ENCODE data around the gene MTCL1.
"Not testable (repeated sequence)": the region's sequence is repeated elsewhere in the genome, so short reads cannot be mapped to it uniquely, and the experiment has no call there.

MTCL1 gene

GRCh38 chr18:8744038-8744437 is 38.7 kb downstream of the MTCL1 start:
- no peak for DNase-seq (ENCODE audit: low spot score)

GRCh38 chr18:8744656-8745055 is 39.3 kb downstream of the MTCL1 start:
- no peak for DNase-seq (ENCODE audit: low spot score)

- DNase-seq (ENCODE audit: low spot score): no peak
These were observed 40.1 kb downstream of the MTCL1 start for GRCh38 chr18:8745355-8746014.

GRCh38 chr18:8747440-8747937 is 42.1 kb downstream of the MTCL1 start:
- DNase-seq (ENCODE audit: low spot score): no peak

GRCh38 chr18:8749492-8749891 is 44.1 kb downstream of the MTCL1 start:
- DNase-seq (ENCODE audit: low spot score): no peak

GRCh38 chr18:8750954-8751415 is 45.6 kb downstream of the MTCL1 start:
- no peak for DNase-seq (ENCODE audit: low spot score)

GRCh38 chr18:8751692-8752091 is 46.3 kb downstream of the MTCL1 start:
- DNase-seq (ENCODE audit: low spot score): no peak

- DNase-seq (ENCODE audit: low spot score): no peak
These were observed 47.0 kb downstream of the MTCL1 start for GRCh38 chr18:8752329-8752728.

GRCh38 chr18:8754995-8755960 is 49.9 kb downstream of the MTCL1 start:
- DNase-seq (ENCODE audit: low spot score): no peak

GRCh38 chr18:8756571-8756970 is 51.2 kb downstream of the MTCL1 start:
- no peak for DNase-seq (ENCODE audit: low spot score)

- DNase-seq (ENCODE audit: low spot score): no peak
These were observed 52.1 kb downstream of the MTCL1 start for GRCh38 chr18:8757396-8757997.

- DNase-seq (ENCODE audit: low spot score): no peak
These were observed 53.1 kb downstream of the MTCL1 start for GRCh38 chr18:8758466-8758865.

- no peak for DNase-seq (ENCODE audit: low spot score)
These were observed 55.6 kb downstream of the MTCL1 start for GRCh38 chr18:8760984-8761383.

GRCh38 chr18:8761535-8761934 is 56.2 kb downstream of the MTCL1 start:
- DNase-seq (ENCODE audit: low spot score): not testable (repeated sequence)

- no peak for DNase-seq (ENCODE audit: low spot score)
These were observed 57.6 kb downstream of the MTCL1 start for GRCh38 chr18:8762968-8763367.

GRCh38 chr18:8763611-8764010 is 58.3 kb downstream of the MTCL1 start:
- DNase-seq (ENCODE audit: low spot score): no peak

- DNase-seq (ENCODE audit: low spot score): no peak
These were observed 60.6 kb downstream of the MTCL1 start for GRCh38 chr18:8765783-8766463.

- no peak for DNase-seq (ENCODE audit: low spot score)
These were observed 61.4 kb downstream of the MTCL1 start for GRCh38 chr18:8766559-8767293.

GRCh38 chr18:8767340-8767739 is 62.0 kb downstream of the MTCL1 start:
- peak; percentile 69 for DNase-seq (ENCODE audit: low spot score)

- no peak for DNase-seq (ENCODE audit: low spot score)
These were observed 64.2 kb downstream of the MTCL1 start for GRCh38 chr18:8769509-8770095.

GRCh38 chr18:8770657-8771056 is 65.3 kb downstream of the MTCL1 start:
- DNase-seq (ENCODE audit: low spot score): no peak

Data from D341Med (cell line).